K562 (cell line): ENCODE data around the gene GYPE.
"Not testable (repeated sequence)": the region's sequence is repeated elsewhere in the genome, so short reads cannot be mapped to it uniquely, and the experiment has no call there.

Source experiments
- COPS2 ChIP-seq: fragments of 450-650 bp; conservative IDR thresholded peaks from 2 replicates; pipeline ENCODE4 v1.6.1; 2016; ENCODE audit warnings: mild to moderate bottlenecking, moderate library complexity
- CTCF ChIP-seq, 3 experiments: IDR thresholded peaks in 2 of 3; conservative IDR thresholded peaks in 1 of 3; 2 replicates each; pipeline ENCODE4 v1.5.1; 2011 to 2012; ENCODE audit warnings: low read length in 3 of 3, mild to moderate bottlenecking in 3 of 3, control low read depth in 2 of 3, improper control_type of control experiment in 1 of 3, inconsistent platforms in 1 of 3, low read depth in 1 of 3, mixed read lengths in 1 of 3, moderate library complexity in 1 of 3; ENCODE audit not compliant: insufficient read depth in 2 of 3
- JUND ChIP-seq, 2 experiments: IDR thresholded peaks; 2 replicates in 1 of 2; 3 replicates in 1 of 2; pipeline ENCODE4 v1.6.1; 2011; ENCODE audit warnings: borderline replicate concordance in 2 of 2, low read depth in 2 of 2, low read length in 2 of 2, improper control_type of control experiment in 1 of 2, missing biosample characterization in 1 of 2, missing genetic modification characterization in 1 of 2, missing genetic modification reagents in 1 of 2
- POLR2A ChIP-seq: fragments of 450-650 bp; conservative IDR thresholded peaks from 2 replicates; pipeline ENCODE4 v1.6.1; 2016
- RAD21 ChIP-seq, 2 experiments: fragments of 250-450 bp in 1 of 2; fragments of 450-650 bp in 1 of 2; sonication (Bioruptor Pico) in 1 of 2; formaldehyde crosslinking in 1 of 2; IDR thresholded peaks in 1 of 2; conservative IDR thresholded peaks in 1 of 2; 2 replicates each; pipeline versions ENCODE4 v1.4.0 to v1.8.0; 2020 to 2022; ENCODE audit warnings: mild to moderate bottlenecking in 2 of 2, moderate library complexity in 1 of 2
- SUPT5H ChIP-seq: fragments of 450-650 bp; IDR thresholded peaks from 2 replicates; pipeline ENCODE4 v1.6.1; 2016
- TF ChIP-seq, protein P1 (sequence below): sonication (generic); formaldehyde crosslinking; IDR thresholded peaks from 2 replicates; pipeline ENCODE4 v1.8.1; 2023; ENCODE audit warnings: mild to moderate bottlenecking, missing genetic modification reagents, moderate library complexity
- TF ChIP-seq, protein P2 (sequence below): fragments of 250-450 bp; sonication (Bioruptor Pico); IDR thresholded peaks from 2 replicates; pipeline ENCODE4 v1.4.0; 2020; ENCODE audit warnings: mild to moderate bottlenecking, moderate library complexity

DNA sequence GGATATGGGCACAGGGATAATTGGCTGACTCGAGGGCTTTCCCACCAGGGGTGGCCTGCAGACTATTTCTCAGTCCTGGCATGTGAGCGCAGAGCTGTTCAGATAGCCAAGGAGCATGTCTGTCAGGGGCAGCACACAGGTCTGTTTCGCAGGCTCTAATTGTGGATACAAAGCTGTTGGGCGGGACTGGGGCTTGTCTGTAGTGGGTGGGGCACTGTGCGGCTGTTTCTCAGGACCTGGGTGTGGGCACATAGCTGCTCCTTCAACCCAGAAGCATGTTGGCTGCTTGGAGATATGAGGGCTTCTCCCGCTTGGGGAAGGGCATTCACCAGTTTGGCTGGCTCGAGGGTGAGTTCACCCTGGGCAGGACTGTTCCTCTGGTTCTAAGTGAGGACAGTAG, 65.9 kb downstream of the GYPE start:
- not testable (repeated sequence) for TF ChIP-seq CTCF (IDR thresholded peaks at IDR 0.05 in 2 of 3, conservative IDR thresholded peaks at IDR 0.05 in 1 of 3; ENCODE audit: insufficient read depth in 2 of 3, low read depth in 1 of 3, low read length in 3 of 3); RAD21 (CRISPR knock-in tag; conservative IDR thresholded peaks at IDR 0.05 in 1 of 2, IDR thresholded peaks at IDR 0.05 in 1 of 2); COPS2; JUND (IDR thresholded peaks at IDR 0.05; ENCODE audit: borderline replicate concordance, low read depth, low read length); JUND (tag; IDR thresholded peaks at IDR 0.05; ENCODE audit: borderline replicate concordance, low read depth, low read length); POLR2A; SUPT5H
- TF ChIP-seq, protein P1, sequence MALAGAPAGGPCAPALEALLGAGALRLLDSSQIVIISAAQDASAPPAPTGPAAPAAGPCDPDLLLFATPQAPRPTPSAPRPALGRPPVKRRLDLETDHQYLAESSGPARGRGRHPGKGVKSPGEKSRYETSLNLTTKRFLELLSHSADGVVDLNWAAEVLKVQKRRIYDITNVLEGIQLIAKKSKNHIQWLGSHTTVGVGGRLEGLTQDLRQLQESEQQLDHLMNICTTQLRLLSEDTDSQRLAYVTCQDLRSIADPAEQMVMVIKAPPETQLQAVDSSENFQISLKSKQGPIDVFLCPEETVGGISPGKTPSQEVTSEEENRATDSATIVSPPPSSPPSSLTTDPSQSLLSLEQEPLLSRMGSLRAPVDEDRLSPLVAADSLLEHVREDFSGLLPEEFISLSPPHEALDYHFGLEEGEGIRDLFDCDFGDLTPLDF (CRISPR knock-in tag): not testable (repeated sequence)
- TF ChIP-seq, protein P2, sequence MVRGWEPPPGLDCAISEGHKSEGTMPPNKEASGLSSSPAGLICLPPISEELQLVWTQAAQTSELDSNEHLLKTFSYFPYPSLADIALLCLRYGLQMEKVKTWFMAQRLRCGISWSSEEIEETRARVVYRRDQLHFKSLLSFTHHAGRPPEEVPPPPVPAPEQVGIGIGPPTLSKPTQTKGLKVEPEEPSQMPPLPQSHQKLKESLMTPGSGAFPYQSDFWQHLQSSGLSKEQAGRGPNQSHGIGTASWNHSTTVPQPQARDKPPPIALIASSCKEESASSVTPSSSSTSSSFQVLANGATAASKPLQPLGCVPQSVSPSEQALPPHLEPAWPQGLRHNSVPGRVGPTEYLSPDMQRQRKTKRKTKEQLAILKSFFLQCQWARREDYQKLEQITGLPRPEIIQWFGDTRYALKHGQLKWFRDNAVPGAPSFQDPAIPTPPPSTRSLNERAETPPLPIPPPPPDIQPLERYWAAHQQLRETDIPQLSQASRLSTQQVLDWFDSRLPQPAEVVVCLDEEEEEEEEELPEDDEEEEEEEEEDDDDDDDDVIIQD (CRISPR knock-in tag): not testable (repeated sequence)
